Esophagus (tissue), 2 donors: ENCODE data around the gene MAP3K15. TPM values are rescaled to one million over a fixed set of nuclear protein-coding genes. Genes with fewer than 3 reads are reported as not detected.
"Not testable (repeated sequence)": the region's sequence is repeated elsewhere in the genome, so short reads cannot be mapped to it uniquely, and the experiment has no call there.

ENCODE experiments used
- H3K27ac ChIP-seq, 2 donors: one replicate each; pipeline ENCODE4 v1.5.1; 2013; ENCODE audit warnings: low read depth in 2 of 2, mild to moderate bottlenecking in 2 of 2, inconsistent platforms in 1 of 2, low read length in 1 of 2, moderate library complexity in 1 of 2
- H3K27me3 ChIP-seq, 2 donors: one replicate each; pipeline ENCODE4 v1.6.1; 2013; ENCODE audit warnings: low read length in 2 of 2, control low read depth in 1 of 2, mild to moderate bottlenecking in 1 of 2; ENCODE audit not compliant: insufficient read depth in 2 of 2, control insufficient read depth in 1 of 2
- H3K36me3 ChIP-seq, 2 donors: one replicate each; pipeline ENCODE4 v1.6.1; 2013; ENCODE audit warnings: low read length in 1 of 2; ENCODE audit not compliant: control insufficient read depth in 2 of 2, insufficient read depth in 2 of 2
- H3K4me1 ChIP-seq, 2 donors: one replicate each; pipeline ENCODE4 v1.6.1; 2013; ENCODE audit warnings: low read length in 1 of 2; ENCODE audit not compliant: control insufficient read depth in 2 of 2, insufficient read depth in 2 of 2
- H3K4me3 ChIP-seq, 2 donors: one replicate each; pipeline ENCODE4 v1.5.1; 2013; ENCODE audit warnings: low read length in 2 of 2, mild to moderate bottlenecking in 2 of 2, low read depth in 1 of 2, moderate library complexity in 1 of 2
- H3K9me3 ChIP-seq, 2 donors: one replicate each; pipeline ENCODE4 v1.6.1; 2013; ENCODE audit warnings: mild to moderate bottlenecking in 2 of 2, low read depth in 1 of 2, low read length in 1 of 2, moderate library complexity in 1 of 2; ENCODE audit not compliant: control insufficient read depth in 2 of 2, insufficient read depth in 1 of 2
- WGBS, 2 donors: extraction: QIAGEN DNeasy Blood & Tissue Kit; methylation state at CpG; one replicate each; pipeline ENCODE4 v1.1.7; 2013; 5-methylcytosine and 5-hydroxymethylcytosine counted together
- polyA plus RNA-seq, 2 donors: library from polyadenylated mRNA; stranded (reverse); fragments of 200-250 nt; gene quantifications; one replicate each; pipeline ENCODE4 v1.2.3, GENCODE V29; 2013
- donor health status: healthy with polysubstance abuse.
- donor health status: Bipolar disorder and iron deficiency.

MAP3K15 gene
- polyA plus RNA-seq, 2 donors, result 0.04 to 0.06 TPM

DNA sequence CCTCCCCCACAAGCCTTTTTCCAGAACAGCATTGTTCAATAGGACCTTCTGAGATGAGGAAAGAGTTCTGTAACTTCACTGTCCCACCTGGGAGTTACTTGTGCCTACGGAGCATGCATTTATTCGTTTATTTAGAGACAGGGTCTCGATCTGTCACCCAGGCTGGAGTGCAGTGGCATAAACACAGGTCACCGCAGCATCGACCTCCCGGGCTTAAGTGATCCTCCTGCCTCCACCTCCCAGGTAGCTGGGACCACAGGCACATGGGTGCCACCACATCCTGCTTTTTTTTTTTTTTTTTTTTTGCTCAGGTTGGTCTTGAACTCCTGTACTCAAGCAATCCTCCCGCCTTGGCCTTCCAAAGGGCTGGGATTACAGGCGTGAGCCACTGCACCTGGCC lies 2.9 kb downstream of the MAP3K15 start:
- Histone ChIP-seq H3K27me3 (no peaks in the 10 kb centered on the region), H3K36me3 (no peaks in the 10 kb centered on the region), H3K4me3 (no peak overlapping the region), H3K27ac (no peak overlapping the region), H3K4me1 (peaks cover 0 to 7% of the 10 kb centered on the region in 2 donors), H3K9me3 (no peaks in the 10 kb centered on the region)
- WGBS, 2 donors, result 83 to 91% methylated on average over 8 of the region's 8 CpGs

DNA sequence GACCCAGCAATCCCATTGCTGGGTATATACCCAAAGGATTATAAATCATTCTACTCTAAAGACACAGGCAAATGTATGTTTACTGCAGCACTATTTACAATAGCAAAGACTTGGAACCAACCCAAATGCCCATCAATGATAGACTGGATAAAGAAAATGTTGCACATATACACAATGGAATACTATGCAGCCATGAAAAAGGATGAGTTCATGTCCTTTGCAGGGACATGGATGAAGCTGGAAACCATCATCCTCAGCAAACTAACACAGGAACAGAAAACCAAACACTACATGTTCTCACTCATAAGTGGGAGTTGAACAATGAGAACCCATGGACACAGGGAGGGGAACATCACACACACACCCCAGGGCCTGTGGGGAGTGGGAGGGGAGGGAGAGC lies 3.5 kb downstream of the MAP3K15 start:
- not testable (repeated sequence) for H3K4me3 ChIP-seq, H3K36me3 ChIP-seq

DNA sequence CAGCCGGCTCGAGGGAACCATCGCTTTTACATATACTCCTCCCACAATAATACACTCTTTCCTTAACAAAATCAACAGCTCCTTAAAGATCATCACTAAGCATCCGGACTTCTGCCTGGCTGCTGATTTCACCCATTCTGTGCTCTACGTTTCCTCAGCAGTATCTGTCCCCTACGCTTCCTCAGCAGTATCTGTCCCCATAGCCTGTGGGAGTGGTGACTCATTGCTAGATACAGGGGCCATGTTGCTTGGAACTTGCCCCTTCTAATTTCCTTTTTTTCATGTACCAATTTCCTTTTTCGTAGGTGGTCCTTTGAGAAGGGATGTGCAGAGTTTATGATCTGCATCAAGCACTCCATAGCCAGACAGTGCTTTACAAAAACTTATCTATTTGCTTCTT lies 18.6 kb downstream of the MAP3K15 start:
- no peaks in the 10 kb centered on the region for H3K4me1 ChIP-seq
- no peaks in the 10 kb centered on the region for H3K36me3 ChIP-seq
- 74 to 77% methylated on average over 7 of the region's 7 CpGs for WGBS, 2 donors
- no peaks in the 10 kb centered on the region for H3K9me3 ChIP-seq
- no peak overlapping the region for H3K4me3 ChIP-seq
- H3K27me3 ChIP-seq, result no peaks in the 10 kb centered on the region
- H3K27ac ChIP-seq, result no peak overlapping the region

More for the DNA sequence above, 3.5 kb downstream of the MAP3K15 start:
- not testable (repeated sequence) for H3K9me3 ChIP-seq, H3K4me1 ChIP-seq, H3K27ac ChIP-seq, H3K27me3 ChIP-seq

DNA sequence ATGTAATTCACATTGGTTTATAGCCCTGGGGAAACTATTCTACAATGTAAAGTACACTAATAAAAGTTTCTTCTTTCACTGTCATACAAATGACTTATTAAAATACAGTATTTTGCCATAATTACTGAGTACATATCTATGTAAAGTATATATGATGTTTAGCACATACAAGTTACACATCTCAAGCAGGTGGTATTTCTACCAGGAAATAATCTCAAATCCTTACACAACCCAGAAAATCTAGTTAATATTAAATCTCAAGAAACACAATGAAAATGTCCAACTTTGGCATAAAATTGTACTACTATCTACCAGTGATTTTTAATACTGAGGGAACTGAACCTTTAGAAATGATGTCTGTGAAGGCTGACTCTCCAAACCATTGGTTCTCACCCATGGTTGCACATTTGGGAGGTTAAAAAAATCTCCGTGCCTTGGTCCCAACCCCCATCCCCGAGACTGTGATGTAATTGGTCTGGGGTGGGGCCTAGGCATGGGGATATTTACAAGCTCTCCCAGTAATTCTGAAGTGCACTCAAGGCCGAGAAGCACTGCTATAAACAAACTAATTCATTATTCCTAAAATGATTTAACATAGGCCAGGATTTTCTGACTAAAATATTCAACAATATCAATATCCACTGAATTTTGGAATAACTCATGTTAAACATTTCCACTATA lies 27.6 kb downstream of the MAP3K15 start:
- no peaks in the 10 kb centered on the region for H3K36me3 ChIP-seq
- WGBS, 2 donors, result 48 to 55% methylated on average over 3 of the region's 3 CpGs
- H3K4me1 ChIP-seq, result no peaks in the 10 kb centered on the region
- H3K9me3 ChIP-seq, result no peaks in the 10 kb centered on the region
- no peak overlapping the region for H3K27ac ChIP-seq
- H3K4me3 ChIP-seq, result no peak overlapping the region
- no peaks in the 10 kb centered on the region for H3K27me3 ChIP-seq

DNA sequence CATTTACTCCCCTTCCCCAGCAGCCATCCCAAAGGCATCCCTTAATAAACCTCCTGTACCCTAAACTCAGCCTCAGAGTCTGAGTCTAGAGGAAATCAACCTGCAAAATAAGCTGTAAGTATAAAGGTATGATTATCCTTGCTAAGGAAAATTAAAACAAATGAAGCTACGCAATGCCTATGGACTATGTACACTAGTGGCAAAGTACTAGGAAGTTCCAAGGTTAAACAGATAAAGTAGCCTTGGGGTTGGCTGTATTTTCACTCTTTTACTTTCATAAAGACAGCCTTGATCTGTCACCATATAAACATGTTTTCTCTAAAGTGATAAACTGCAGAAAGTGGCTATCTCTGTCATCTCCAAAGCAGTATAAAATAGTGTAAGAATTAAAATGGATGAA lies 35.9 kb downstream of the MAP3K15 start:
- Histone ChIP-seq H3K4me1 (no peaks in the 10 kb centered on the region), H3K36me3 (no peaks in the 10 kb centered on the region), H3K9me3 (no peaks in the 10 kb centered on the region), H3K27me3 (no peaks in the 10 kb centered on the region), H3K27ac (no peak overlapping the region), H3K4me3 (no peak overlapping the region)
- WGBS, 2 donors, result 73 to 97% methylated on average over 1 of the region's 1 CpG

DNA sequence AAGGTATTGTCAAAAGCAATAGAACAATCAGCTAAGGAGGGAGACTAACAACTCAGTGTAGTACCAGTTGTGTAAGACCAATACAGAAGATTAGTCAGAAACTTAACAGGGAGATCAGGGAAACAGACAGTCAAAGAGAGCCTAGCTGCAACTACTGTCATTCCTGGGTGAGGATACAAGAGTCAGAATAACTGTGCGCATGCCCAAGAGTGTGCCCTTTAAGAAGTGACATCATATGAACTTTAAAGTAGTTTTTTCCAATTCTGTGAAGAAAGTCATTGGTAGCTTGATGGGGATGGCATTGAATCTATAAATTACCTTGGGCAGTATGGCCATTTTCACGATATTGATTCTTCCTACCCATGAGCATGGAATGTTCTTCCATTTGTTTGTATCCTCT lies 46.9 kb downstream of the MAP3K15 start:
- H3K27me3 ChIP-seq, H3K36me3 ChIP-seq, H3K27ac ChIP-seq, H3K4me1 ChIP-seq, H3K4me3 ChIP-seq, H3K9me3 ChIP-seq: not testable (repeated sequence)
- 94 to 97% methylated on average over 1 of the region's 2 CpGs for WGBS, 2 donors

DNA sequence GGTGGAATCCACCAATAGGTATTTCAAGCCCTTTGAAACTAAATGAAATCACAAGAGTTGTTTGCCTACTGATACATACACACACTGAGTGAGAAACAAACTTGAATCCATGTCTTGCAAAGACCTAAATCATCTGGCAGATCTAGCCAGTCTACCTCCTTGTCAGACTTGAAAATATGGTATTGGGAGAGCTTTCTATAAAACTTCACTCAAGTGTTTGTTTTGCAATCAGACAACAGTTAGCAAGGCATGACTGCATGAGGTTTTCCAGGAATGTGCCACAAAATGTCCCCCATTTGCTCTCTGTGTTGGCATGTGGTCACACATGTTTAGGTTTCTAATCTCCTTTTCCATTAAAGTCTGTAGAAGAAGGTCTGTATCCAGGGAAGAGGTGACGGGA lies 52.4 kb downstream of the MAP3K15 start:
- peaks cover 0 to 3% of the 10 kb centered on the region in 2 donors for H3K27me3 ChIP-seq
- H3K9me3 ChIP-seq, result no peaks in the 10 kb centered on the region
- WGBS, 2 donors, result 84 to 89% methylated on average over 1 of the region's 1 CpG
- no peaks in the 10 kb centered on the region for H3K4me1 ChIP-seq
- no peak overlapping the region for H3K27ac ChIP-seq
- H3K36me3 ChIP-seq, result no peaks in the 10 kb centered on the region
- H3K4me3 ChIP-seq, result no peak overlapping the region

DNA sequence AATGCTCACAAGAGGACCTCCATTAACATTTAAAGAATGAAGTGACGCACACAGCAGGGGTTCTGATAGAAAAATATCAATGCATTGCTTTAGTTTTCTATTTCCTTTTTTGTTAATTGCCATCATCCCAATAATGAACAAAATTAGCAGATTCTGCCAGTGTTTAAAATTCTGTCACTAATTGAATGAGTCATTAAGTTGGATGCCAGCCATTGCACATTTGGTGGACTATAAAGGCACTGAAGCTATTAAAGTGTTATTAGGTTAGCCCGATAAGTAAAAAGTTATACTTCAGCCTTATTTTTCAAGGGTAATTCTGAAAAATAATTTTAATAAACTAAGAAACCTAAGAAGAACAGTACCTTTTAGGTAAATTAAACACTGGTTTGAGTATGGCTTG lies 53.1 kb downstream of the MAP3K15 start:
- no peaks in the 10 kb centered on the region for H3K36me3 ChIP-seq
- no peak overlapping the region for H3K27ac ChIP-seq
- H3K9me3 ChIP-seq, result no peaks in the 10 kb centered on the region
- H3K4me3 ChIP-seq, result no peak overlapping the region
- 74 to 75% methylated on average over 2 of the region's 2 CpGs for WGBS, 2 donors
- H3K27me3 ChIP-seq, result peaks cover 0 to 3% of the 10 kb centered on the region in 2 donors
- no peaks in the 10 kb centered on the region for H3K4me1 ChIP-seq

DNA sequence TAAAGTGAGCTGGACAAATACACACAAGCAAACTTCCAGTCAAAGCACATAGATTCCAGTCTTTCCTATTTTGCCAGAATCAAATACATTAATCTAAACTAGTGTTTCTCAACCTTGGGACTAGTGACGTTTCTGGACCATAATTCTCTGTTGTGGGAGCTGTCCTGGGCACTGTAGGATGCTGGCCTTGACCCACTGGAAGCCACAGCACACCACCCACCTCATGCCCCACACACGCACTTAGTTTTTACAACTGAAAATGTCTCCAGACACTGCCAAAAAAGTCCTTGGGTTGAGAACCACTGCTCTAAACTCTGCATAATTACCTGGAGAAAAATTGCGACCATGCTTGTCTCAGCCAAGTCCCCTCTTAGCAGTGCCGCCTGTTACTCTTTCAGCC lies 57.6 kb downstream of the MAP3K15 start:
- no peak overlapping the region for H3K27ac ChIP-seq
- no peak overlapping the region for H3K4me3 ChIP-seq
- 83 to 84% methylated on average over 4 of the region's 4 CpGs for WGBS, 2 donors
- H3K9me3 ChIP-seq, result no peaks in the 10 kb centered on the region
- no peaks in the 10 kb centered on the region for H3K4me1 ChIP-seq
- peaks cover 0 to 3% of the 10 kb centered on the region in 2 donors for H3K27me3 ChIP-seq
- H3K36me3 ChIP-seq, result no peaks in the 10 kb centered on the region

DNA sequence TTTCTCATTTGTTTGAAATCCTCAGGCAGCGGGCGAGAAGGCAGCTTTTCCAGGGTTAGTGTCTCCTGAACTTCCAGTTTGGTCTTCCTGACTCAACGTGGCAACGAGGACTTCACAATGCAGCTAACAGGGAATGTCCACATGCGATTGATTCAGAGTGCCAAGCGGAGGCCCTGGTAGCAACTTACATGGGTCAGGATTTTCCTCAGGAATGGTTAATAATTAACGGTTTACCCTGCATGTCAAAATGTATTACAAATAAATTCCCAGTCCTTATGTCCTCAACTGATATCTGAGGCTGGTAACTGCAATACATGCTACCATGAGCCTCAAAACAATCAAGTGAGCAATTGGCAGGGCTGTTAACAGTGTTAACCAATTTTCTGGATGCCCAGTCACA lies 67.2 kb downstream of the MAP3K15 start:
- H3K36me3 ChIP-seq, result no peaks in the 10 kb centered on the region
- H3K9me3 ChIP-seq, result no peaks in the 10 kb centered on the region
- H3K4me3 ChIP-seq, result no peak overlapping the region
- H3K27me3 ChIP-seq, result peaks cover 0 to 4% of the 10 kb centered on the region in 2 donors
- WGBS, 2 donors, result 68 to 76% methylated on average over 7 of the region's 7 CpGs
- H3K4me1 ChIP-seq, result no peaks in the 10 kb centered on the region
- no peak overlapping the region for H3K27ac ChIP-seq
